K562 (cell line): ENCODE data around the gene DENND6A. TPM values are rescaled to one million over a fixed set of nuclear protein-coding genes. Genes with fewer than 3 reads are reported as not detected.

Experiments used
- ADNP ChIP-seq: fragments of 200-800 bp; sonication (Bioruptor generic); IDR thresholded peaks from 2 replicates; pipeline ENCODE4 v1.6.1; 2016; ENCODE audit warnings: missing genetic modification characterization, missing compliant biosample characterization
- BRD9 ChIP-seq: fragments of 450-650 bp; IDR thresholded peaks from 2 replicates; pipeline ENCODE4 v1.6.1; 2018; ENCODE audit warnings: low read depth; ENCODE audit not compliant: partially characterized antibody
- CCNT2 ChIP-seq: IDR thresholded peaks from 2 replicates; pipeline ENCODE4 v1.6.1; 2011; ENCODE audit warnings: borderline replicate concordance, low read depth, mild to moderate bottlenecking, moderate library complexity, mixed read lengths, low read length; ENCODE audit not compliant: insufficient read length; ENCODE audit errors: extremely low read depth
- CREM ChIP-seq: IDR thresholded peaks from 2 replicates; pipeline ENCODE4 v1.6.1; 2014; ENCODE audit warnings: antibody characterized with exemption, low read depth
- E2F1 ChIP-seq: sonication (generic); formaldehyde crosslinking; IDR thresholded peaks from 2 replicates; pipeline ENCODE4 v1.8.1; 2023; ENCODE audit warnings: mild to moderate bottlenecking, missing genetic modification reagents, moderate library complexity
- ERF ChIP-seq: fragments of 450-650 bp; formaldehyde crosslinking; IDR thresholded peaks from 2 replicates; pipeline ENCODE4 v1.4.0; 2020; ENCODE audit warnings: mild to moderate bottlenecking, mixed read lengths
- FOXP1 ChIP-seq: sonication (generic); formaldehyde crosslinking; IDR thresholded peaks from 2 replicates; pipeline ENCODE4 v1.8.0; 2022; ENCODE audit warnings: mild to moderate bottlenecking, missing genetic modification reagents
- GTF2F1 ChIP-seq: IDR thresholded peaks from 2 replicates; pipeline ENCODE4 v1.6.1; 2011; ENCODE audit warnings: low read depth, low read length, improper control_type of control experiment
- HDAC1 ChIP-seq, 2 experiments: fragments of 450-650 bp; IDR thresholded peaks; 2 replicates each; pipeline ENCODE4 v1.6.1; 2016 to 2017; ENCODE audit warnings: inconsistent platforms in 1 of 2, mild to moderate bottlenecking in 1 of 2, moderate library complexity in 1 of 2
- HNRNPUL1 ChIP-seq: fragments of 200-400 bp; formaldehyde crosslinking; IDR thresholded peaks from 2 replicates; pipeline ENCODE4 v1.6.1; 2017; ENCODE audit warnings: low read length
- MIER1 ChIP-seq: fragments of 450-650 bp; IDR thresholded peaks from 2 replicates; pipeline ENCODE4 v1.6.1; 2016; ENCODE audit warnings: antibody characterized with exemption, mild to moderate bottlenecking, low read depth
- MTF1 ChIP-seq: fragments of 250-450 bp; sonication (Bioruptor Pico); IDR thresholded peaks from 2 replicates; pipeline ENCODE4 v1.9.0; 2021; ENCODE audit warnings: moderate library complexity, mild to moderate bottlenecking, inconsistent platforms, borderline replicate concordance
- NR2C2 ChIP-seq, 2 experiments: fragments of 200-800 bp in 1 of 2; sonication (Bioruptor generic) in 1 of 2; sonication (generic) in 1 of 2; formaldehyde crosslinking in 1 of 2; IDR thresholded peaks; 2 replicates each; pipeline versions ENCODE4 v1.6.1 to v1.8.0; 2016 to 2022; ENCODE audit warnings: mild to moderate bottlenecking in 1 of 2, missing compliant biosample characterization in 1 of 2, missing genetic modification characterization in 1 of 2, missing genetic modification reagents in 1 of 2
- OTX1 ChIP-seq: fragments of 450-650 bp; formaldehyde crosslinking; IDR thresholded peaks from 2 replicates; pipeline ENCODE4 v1.4.0; 2022; ENCODE audit warnings: mild to moderate bottlenecking
- POLR2B ChIP-seq: fragments of 450-650 bp; IDR thresholded peaks from 2 replicates; pipeline ENCODE4 v1.6.1; 2018; ENCODE audit warnings: low read depth; ENCODE audit not compliant: partially characterized antibody
- POU5F1 ChIP-seq: fragments of 150-350 bp; IDR thresholded peaks from 2 replicates; pipeline ENCODE4 v1.6.1; 2014; ENCODE audit warnings: borderline replicate concordance, low read length, low read depth, mild to moderate bottlenecking; ENCODE audit not compliant: partially characterized antibody
- SREBF2 ChIP-seq: sonication (generic); formaldehyde crosslinking; IDR thresholded peaks from 2 replicates; pipeline ENCODE4 v1.4.0; 2020; ENCODE audit warnings: mild to moderate bottlenecking, missing genetic modification reagents
- ZNF512 ChIP-seq: IDR thresholded peaks from 2 replicates; pipeline ENCODE4 v1.6.1; 2016; ENCODE audit warnings: missing genetic modification characterization, missing compliant biosample characterization
- ZNF57 ChIP-seq: fragments of 450-650 bp; formaldehyde crosslinking; IDR thresholded peaks from 2 replicates; pipeline ENCODE4 v1.4.0; 2020; ENCODE audit warnings: mild to moderate bottlenecking, moderate library complexity
- polyA plus RNA-seq, 8 experiments: library from polyadenylated mRNA; depleted of rRNA in 4 of 8; stranded (reverse) in 5 of 8; unstranded in 3 of 8; fragments of >200 nt; fragmentation: Nextera tagmentation in 2 of 8; fragmentation: Illumina TruSeq in 1 of 8; extraction: Ambion mirVana in 2 of 8; extraction: Trizol in 1 of 8; gene quantifications; 2 replicates each; pipeline versions ENCODE4 v1.2.1 to v1.2.3, GENCODE V29; 2011 to 2014; ENCODE audit warnings: inconsistent platforms in 1 of 8, missing spikeins in 1 of 8
- total RNA-seq, 7 experiments: library from RNA; depleted of rRNA in 6 of 7; stranded (reverse); fragments of >200 nt in 6 of 7; fragmentation: Illumina TruSeq in 2 of 7; extraction: Trizol in 2 of 7; gene quantifications; 2 replicates each; pipeline versions ENCODE4 v1.2.1 to v1.2.3, GENCODE V29; 2011 to 2021; ENCODE audit warnings: low replicate concordance in 1 of 7
- TF ChIP-seq, protein P1 (sequence below): sonication (generic); formaldehyde crosslinking; IDR thresholded peaks from 2 replicates; pipeline ENCODE4 v1.8.0; 2022; ENCODE audit warnings: mild to moderate bottlenecking, missing genetic modification reagents
- TF ChIP-seq, protein P2 (sequence below): fragments of 450-650 bp; IDR thresholded peaks from 2 replicates; pipeline ENCODE4 v1.6.1; 2017; ENCODE audit warnings: antibody characterized with exemption
- TF ChIP-seq, protein P3 (sequence below): fragments of 250-450 bp; sonication (Bioruptor Pico); IDR thresholded peaks from 2 replicates; pipeline ENCODE4 v1.9.0; 2021; ENCODE audit warnings: mild to moderate bottlenecking

The DENND6A gene
- total and polyA plus RNA-seq, 9 of the 15 experiments (the other 6 are each of a cell fraction or from before 2014, with no cell fraction given): 1.5 to 12.7 (median 7.1) TPM

DNA sequence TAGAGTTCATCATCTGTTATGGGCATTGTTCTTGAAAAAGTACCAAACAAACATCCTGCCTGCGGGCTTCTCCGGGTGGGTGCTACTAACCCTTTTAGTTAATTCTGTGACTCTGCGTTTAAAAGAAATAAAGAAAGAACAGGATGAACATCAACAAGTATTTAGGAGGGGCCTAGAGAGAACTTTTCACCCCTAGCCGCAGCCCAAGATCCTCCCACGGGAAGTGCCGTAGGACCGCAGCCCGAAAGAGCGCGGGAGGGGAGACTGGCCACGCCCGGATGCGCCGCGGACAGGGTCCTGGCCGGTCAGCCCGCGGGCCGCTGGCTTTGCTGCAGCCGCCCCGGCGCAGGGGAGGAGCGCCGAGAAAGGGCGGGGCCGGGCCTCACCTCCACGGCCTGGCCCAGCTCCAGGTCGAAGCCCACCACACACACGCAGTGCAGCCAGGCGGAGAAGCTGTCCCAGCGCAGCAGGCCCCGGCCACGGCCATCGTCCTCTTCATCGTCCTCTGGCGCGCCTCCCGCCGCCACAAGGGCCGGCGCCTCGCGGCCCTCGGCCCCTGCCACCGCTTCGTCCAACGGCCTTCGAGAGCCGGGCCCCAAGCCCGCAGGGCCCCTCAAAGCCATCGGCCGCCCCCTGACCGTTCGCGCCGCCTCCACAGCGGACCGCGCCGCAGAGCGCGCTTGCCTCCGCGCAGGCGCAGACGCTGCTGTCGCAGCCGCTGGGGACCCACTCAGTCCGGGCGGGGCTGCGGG, at the start of gene DENND6A (continued):
- TF ChIP-seq MTF1 (no peak), GTF2F1 (no peak), CCNT2 (peak; percentile 81), ERF (0 out of 2 replicates have a peak, but pooled peaks have one; percentile 53), ZNF512 (no peak), FOXP1 (CRISPR knock-in tag) (no peak), BRD9 (no peak), ZNF57 (CRISPR knock-in tag) (no peak), E2F1 (CRISPR knock-in tag) (peak; percentile 34; the same call in 1 of the 2 replicates), ADNP (tag) (no peak), CREM (peak; percentile 31; the same call in 1 of the 2 replicates), HNRNPUL1 (no peak), NR2C2 (CRISPR knock-in tag; IDR thresholded peaks at IDR 0.05) (0 out of 2 replicates have a peak, but pooled peaks have one; percentile 38), NR2C2 (tag; IDR thresholded peaks at IDR 0.05) (peak; percentile 64), HDAC1 (IDR thresholded peaks at IDR 0.05) (0 out of 4 replicates have a peak, but pooled peaks of 1 of the 2 experiments have one; percentile 30), OTX1 (CRISPR knock-in tag) (no peak), SREBF2 (CRISPR knock-in tag) (no peak), POU5F1 (no peak), POLR2B (peak; percentile 62), MIER1 (no peak)
- TF ChIP-seq, protein P1, sequence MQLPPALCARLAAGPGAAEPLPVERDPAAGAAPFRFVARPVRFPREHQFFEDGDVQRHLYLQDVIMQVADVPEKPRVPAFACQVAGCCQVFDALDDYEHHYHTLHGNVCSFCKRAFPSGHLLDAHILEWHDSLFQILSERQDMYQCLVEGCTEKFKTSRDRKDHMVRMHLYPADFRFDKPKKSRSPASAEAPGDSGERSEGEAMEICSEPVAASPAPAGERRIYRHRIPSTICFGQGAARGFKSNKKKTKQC (CRISPR knock-in tag): peak; percentile 91; the same call in 1 of the 2 replicates
- TF ChIP-seq, protein P2, sequence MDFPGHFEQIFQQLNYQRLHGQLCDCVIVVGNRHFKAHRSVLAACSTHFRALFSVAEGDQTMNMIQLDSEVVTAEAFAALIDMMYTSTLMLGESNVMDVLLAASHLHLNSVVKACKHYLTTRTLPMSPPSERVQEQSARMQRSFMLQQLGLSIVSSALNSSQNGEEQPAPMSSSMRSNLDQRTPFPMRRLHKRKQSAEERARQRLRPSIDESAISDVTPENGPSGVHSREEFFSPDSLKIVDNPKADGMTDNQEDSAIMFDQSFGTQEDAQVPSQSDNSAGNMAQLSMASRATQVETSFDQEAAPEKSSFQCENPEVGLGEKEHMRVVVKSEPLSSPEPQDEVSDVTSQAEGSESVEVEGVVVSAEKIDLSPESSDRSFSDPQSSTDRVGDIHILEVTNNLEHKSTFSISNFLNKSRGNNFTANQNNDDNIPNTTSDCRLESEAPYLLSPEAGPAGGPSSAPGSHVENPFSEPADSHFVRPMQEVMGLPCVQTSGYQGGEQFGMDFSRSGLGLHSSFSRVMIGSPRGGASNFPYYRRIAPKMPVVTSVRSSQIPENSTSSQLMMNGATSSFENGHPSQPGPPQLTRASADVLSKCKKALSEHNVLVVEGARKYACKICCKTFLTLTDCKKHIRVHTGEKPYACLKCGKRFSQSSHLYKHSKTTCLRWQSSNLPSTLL: no peak
- TF ChIP-seq, protein P3, sequence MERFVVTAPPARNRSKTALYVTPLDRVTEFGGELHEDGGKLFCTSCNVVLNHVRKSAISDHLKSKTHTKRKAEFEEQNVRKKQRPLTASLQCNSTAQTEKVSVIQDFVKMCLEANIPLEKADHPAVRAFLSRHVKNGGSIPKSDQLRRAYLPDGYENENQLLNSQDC (CRISPR knock-in tag): no peak
